OCI-LY1 (cell line): ENCODE data around the gene HSD3B2.
"Not testable (repeated sequence)": the region's sequence is repeated elsewhere in the genome, so short reads cannot be mapped to it uniquely, and the experiment has no call there.

ENCODE experiments used
- H2AFZ ChIP-seq: fragments of 200-600 bp; sonication (generic), shearing (Covaris generic); 2 replicates; pipeline ENCODE4 v1.6.0; 2014; ENCODE audit warnings: antibody characterized with exemption, mild to moderate bottlenecking, low read length
- H3F3A ChIP-seq: fragments of 200-600 bp; sonication (generic), shearing (Covaris generic); 2 replicates; pipeline ENCODE4 v1.6.0; 2014; ENCODE audit warnings: mild to moderate bottlenecking, antibody characterized with exemption, low read length, moderate library complexity; ENCODE audit not compliant: insufficient read depth
- H3K27ac ChIP-seq: fragments of 200-600 bp; sonication (generic); 2 replicates; pipeline ENCODE4 v1.5.1; 2014; ENCODE audit warnings: low read length, mixed run types, mild to moderate bottlenecking, low read depth; ENCODE audit not compliant: poor library complexity, severe bottlenecking
- H3K27me3 ChIP-seq: fragments of 200-600 bp; sonication (generic); 2 replicates; pipeline ENCODE4 v1.6.0; 2014; ENCODE audit warnings: antibody characterized with exemption, mild to moderate bottlenecking, low read length, moderate library complexity; ENCODE audit not compliant: insufficient read depth
- H3K36me3 ChIP-seq: fragments of 200-600 bp; sonication (generic); 2 replicates; pipeline ENCODE4 v1.6.1; 2014; ENCODE audit warnings: mild to moderate bottlenecking, antibody characterized with exemption, low read length, moderate library complexity, mixed read lengths; ENCODE audit not compliant: insufficient read depth
- H3K4me1 ChIP-seq: fragments of 200-600 bp; sonication (generic); 2 replicates; pipeline ENCODE4 v1.5.1; 2014; ENCODE audit warnings: mild to moderate bottlenecking, low read length, moderate library complexity; ENCODE audit not compliant: insufficient read depth, severe bottlenecking
- H3K4me2 ChIP-seq: fragments of 200-600 bp; sonication (generic), shearing (Covaris generic); 2 replicates; pipeline ENCODE4 v1.6.1; 2014; ENCODE audit warnings: low read length
- H3K4me3 ChIP-seq: fragments of 200-600 bp; sonication (generic); 2 replicates; pipeline ENCODE4 v1.5.1; 2014; ENCODE audit warnings: low read length, low read depth, mild to moderate bottlenecking, mixed read lengths; ENCODE audit not compliant: poor library complexity, severe bottlenecking
- H3K79me2 ChIP-seq: fragments of 200-600 bp; shearing (Covaris generic); 2 replicates; pipeline ENCODE4 v1.6.1; 2016; ENCODE audit warnings: mixed run types, low read length, mixed read lengths; ENCODE audit not compliant: insufficient read depth
- H3K9ac ChIP-seq: fragments of 200-600 bp; sonication (generic), shearing (Covaris generic); 2 replicates; pipeline ENCODE4 v1.6.1; 2014; ENCODE audit warnings: mild to moderate bottlenecking, low read length, mixed read lengths
- H3K9me2 ChIP-seq: fragments of 200-600 bp; sonication (generic), shearing (Covaris generic); 2 replicates; pipeline ENCODE4 v1.6.1; 2014; ENCODE audit warnings: low read depth, mild to moderate bottlenecking, low read length, mixed read lengths
- H3K9me3 ChIP-seq: fragments of 200-600 bp; shearing (Covaris generic); 2 replicates; pipeline ENCODE4 v1.6.1; 2014; ENCODE audit warnings: low read length, mixed read lengths
- H4K20me1 ChIP-seq: fragments of 200-600 bp; sonication (generic), shearing (Covaris generic); 2 replicates; pipeline ENCODE4 v1.6.0; 2016; ENCODE audit warnings: mild to moderate bottlenecking, low read length; ENCODE audit not compliant: insufficient read depth
- EZH2 ChIP-seq: fragments of 200-600 bp; sonication (generic), shearing (Covaris generic); IDR thresholded peaks from 2 replicates; pipeline ENCODE4 v1.8.0; 2017; ENCODE audit warnings: borderline replicate concordance, mixed run types, mild to moderate bottlenecking, antibody characterized with exemption, low read length, moderate library complexity, mixed read lengths
- TF ChIP-seq, protein P1 (sequence below): fragments of 200-600 bp; sonication (generic), shearing (Covaris generic); IDR thresholded peaks from 2 replicates; pipeline ENCODE4 v1.5.1; 2017; ENCODE audit warnings: mild to moderate bottlenecking, antibody characterized with exemption, low read length, moderate library complexity, mixed read lengths

HSD3B2 gene

DNA sequence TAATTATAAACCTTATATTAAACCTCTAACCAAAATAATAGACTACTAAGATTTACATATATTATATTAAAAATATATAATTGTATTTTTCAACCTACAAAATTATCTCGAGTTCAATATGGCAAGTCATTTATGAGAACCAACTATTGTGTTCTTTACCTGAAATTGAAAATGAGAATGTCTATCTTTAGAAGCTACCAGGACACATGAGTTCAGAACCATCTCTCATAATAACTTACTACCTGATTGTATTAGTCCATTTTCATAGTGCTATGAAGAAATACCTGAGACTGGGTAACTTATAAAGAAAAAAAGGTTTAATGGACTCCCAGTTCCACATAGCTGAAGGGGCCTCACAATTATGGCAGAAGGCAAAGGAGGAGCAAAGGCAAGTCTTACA lies 39.6 kb upstream of the HSD3B2 start:
- TF ChIP-seq EZH2: no peak
- TF ChIP-seq, protein P1, sequence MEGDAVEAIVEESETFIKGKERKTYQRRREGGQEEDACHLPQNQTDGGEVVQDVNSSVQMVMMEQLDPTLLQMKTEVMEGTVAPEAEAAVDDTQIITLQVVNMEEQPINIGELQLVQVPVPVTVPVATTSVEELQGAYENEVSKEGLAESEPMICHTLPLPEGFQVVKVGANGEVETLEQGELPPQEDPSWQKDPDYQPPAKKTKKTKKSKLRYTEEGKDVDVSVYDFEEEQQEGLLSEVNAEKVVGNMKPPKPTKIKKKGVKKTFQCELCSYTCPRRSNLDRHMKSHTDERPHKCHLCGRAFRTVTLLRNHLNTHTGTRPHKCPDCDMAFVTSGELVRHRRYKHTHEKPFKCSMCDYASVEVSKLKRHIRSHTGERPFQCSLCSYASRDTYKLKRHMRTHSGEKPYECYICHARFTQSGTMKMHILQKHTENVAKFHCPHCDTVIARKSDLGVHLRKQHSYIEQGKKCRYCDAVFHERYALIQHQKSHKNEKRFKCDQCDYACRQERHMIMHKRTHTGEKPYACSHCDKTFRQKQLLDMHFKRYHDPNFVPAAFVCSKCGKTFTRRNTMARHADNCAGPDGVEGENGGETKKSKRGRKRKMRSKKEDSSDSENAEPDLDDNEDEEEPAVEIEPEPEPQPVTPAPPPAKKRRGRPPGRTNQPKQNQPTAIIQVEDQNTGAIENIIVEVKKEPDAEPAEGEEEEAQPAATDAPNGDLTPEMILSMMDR: no peak
- no peaks in the 10 kb centered on the region for H3K4me1 ChIP-seq
- no peaks in the 10 kb centered on the region for H3K27me3 ChIP-seq
- H3K79me2 ChIP-seq: no peaks in the 10 kb centered on the region
- H2AFZ ChIP-seq: no peak overlapping the region
- H3K4me2 ChIP-seq: no peak overlapping the region
- H3K4me3 ChIP-seq: no peak overlapping the region
- no peaks in the 10 kb centered on the region for H3K36me3 ChIP-seq
- H3K9ac ChIP-seq: no peak overlapping the region
- no peaks in the 10 kb centered on the region for H3F3A ChIP-seq
- H3K27ac ChIP-seq: no peak overlapping the region
- H4K20me1 ChIP-seq: no peaks in the 10 kb centered on the region
- no peaks in the 10 kb centered on the region for H3K9me2 ChIP-seq
- no peaks in the 10 kb centered on the region for H3K9me3 ChIP-seq

DNA sequence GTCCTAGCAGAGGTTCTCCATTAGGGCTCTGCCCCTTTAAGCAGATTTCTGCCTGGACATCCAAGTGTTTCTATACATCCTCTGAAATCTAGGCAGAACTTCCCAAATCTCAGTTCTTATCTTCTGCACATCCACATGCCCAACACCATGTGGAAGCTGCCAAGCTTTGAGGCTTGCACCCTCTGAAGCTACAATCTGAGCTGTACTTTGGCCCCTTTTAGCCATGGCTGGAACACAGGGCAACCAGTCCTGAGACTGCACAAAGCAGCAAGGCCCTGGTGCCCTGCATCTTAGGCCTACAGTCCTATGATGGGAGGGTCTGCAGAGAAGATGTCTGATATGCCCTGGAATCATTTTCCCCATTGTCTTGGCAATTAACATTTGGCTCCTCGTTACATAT lies 38.4 kb upstream of the HSD3B2 start:
- no peak overlapping the region for H3K9ac ChIP-seq
- TF ChIP-seq EZH2: no peak
- TF ChIP-seq, protein P1: no peak
- no peaks in the 10 kb centered on the region for H3K36me3 ChIP-seq
- no peak overlapping the region for H3K4me3 ChIP-seq
- H3F3A ChIP-seq: no peaks in the 10 kb centered on the region
- no peaks in the 10 kb centered on the region for H4K20me1 ChIP-seq
- no peak overlapping the region for H2AFZ ChIP-seq
- H3K27me3 ChIP-seq: no peaks in the 10 kb centered on the region
- H3K9me2 ChIP-seq: no peaks in the 10 kb centered on the region
- H3K4me2 ChIP-seq: no peak overlapping the region
- H3K79me2 ChIP-seq: no peaks in the 10 kb centered on the region
- H3K9me3 ChIP-seq: no peaks in the 10 kb centered on the region
- H3K4me1 ChIP-seq: no peaks in the 10 kb centered on the region
- no peak overlapping the region for H3K27ac ChIP-seq

DNA sequence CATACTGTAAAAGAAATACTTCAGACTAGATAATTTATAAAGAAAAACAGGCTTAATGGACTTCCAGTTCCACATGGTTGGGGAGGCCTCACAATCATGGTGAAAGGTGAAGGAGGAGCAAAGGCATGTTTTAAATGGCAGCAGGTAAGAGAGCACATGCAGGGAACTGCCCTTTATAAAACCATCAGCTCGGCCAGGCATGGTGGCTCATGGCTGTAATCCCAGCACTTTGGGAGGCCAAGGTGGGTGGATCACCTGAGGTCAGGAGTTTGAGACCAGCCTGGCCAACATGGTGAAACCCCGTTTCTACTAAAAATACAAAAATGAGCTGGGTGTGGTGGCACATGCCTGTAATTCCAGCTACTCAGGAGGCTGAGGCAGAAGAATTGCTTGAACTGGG lies 37.4 kb upstream of the HSD3B2 start:
- H3K4me2 ChIP-seq, H3K79me2 ChIP-seq, H4K20me1 ChIP-seq: not testable (repeated sequence)

DNA sequence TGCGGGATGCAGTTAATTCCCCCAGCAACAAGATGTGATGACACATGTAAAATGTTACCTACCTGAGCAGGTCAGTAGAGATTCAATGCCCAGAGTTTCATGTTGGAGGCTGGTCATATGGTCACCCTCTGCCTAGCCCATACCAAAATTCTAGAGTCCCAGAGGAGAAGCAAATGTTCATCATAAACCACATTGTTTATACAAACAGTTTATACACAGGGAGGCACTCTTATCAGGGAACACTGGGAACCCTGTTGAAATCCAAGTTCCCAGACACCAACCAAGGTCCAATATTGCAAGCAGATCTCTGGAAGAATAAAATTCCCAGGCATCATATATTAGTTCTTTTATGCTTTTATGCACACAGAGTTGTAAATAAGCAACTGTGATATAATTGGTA lies 35.8 kb upstream of the HSD3B2 start:
- no peaks in the 10 kb centered on the region for H3K9me3 ChIP-seq
- H3K9ac ChIP-seq: no peak overlapping the region
- H3K9me2 ChIP-seq: no peaks in the 10 kb centered on the region
- H3K27ac ChIP-seq: no peak overlapping the region
- TF ChIP-seq EZH2: no peak
- TF ChIP-seq, protein P1: no peak
- no peak overlapping the region for H3K4me3 ChIP-seq
- no peaks in the 10 kb centered on the region for H4K20me1 ChIP-seq
- H3F3A ChIP-seq: no peaks in the 10 kb centered on the region
- H3K4me2 ChIP-seq: no peak overlapping the region
- no peaks in the 10 kb centered on the region for H3K36me3 ChIP-seq
- H3K4me1 ChIP-seq: no peaks in the 10 kb centered on the region
- H3K79me2 ChIP-seq: no peaks in the 10 kb centered on the region
- no peaks in the 10 kb centered on the region for H3K27me3 ChIP-seq
- H2AFZ ChIP-seq: no peak overlapping the region

More for the DNA sequence above, 37.4 kb upstream of the HSD3B2 start:
- not testable (repeated sequence) for H3K27me3 ChIP-seq, H3K4me3 ChIP-seq, H3K9me3 ChIP-seq, H3K4me1 ChIP-seq, H3F3A ChIP-seq, H3K36me3 ChIP-seq, H2AFZ ChIP-seq, H3K9me2 ChIP-seq, H3K27ac ChIP-seq, H3K9ac ChIP-seq
